Endothelial cell of umbilical vein (primary cell): ENCODE results near the gene IL10RA. TPM values are rescaled to one million over a fixed set of nuclear protein-coding genes. Genes with fewer than 3 reads are reported as not detected.

Source experiments
- BruUV-seq: library from RNA; stranded (reverse); fragments of 400-500 nt; replicated peaks from 2 replicates; lab custom pipeline; 2021; lab: Mats Ljungman, UMichigan
- CTCF ChIA-PET: fragments of 300-600, 350-600 bp; sonication (Branson Sonifier 250); formaldehyde crosslinking; loops from one replicate; lab custom pipeline; 2021; ENCODE audit warnings: antibody characterized with exemption, inconsistent platforms; lab: Charles Lee
- POLR2A ChIA-PET: fragments of 300-600, 350-600 bp; sonication (Branson Sonifier 250); formaldehyde crosslinking; loops from one replicate; lab custom pipeline; 2021; ENCODE audit warnings: antibody characterized with exemption, inconsistent platforms; lab: Charles Lee
- DNase-seq: peaks from one replicate; pipeline ENCODE4 v3.0.0-alpha.2; 2011; ENCODE audit warnings: low read depth, low spot score
- FAIRE-seq: peaks from 2 replicates; lab custom pipeline; 2011; peaks lifted over from hg19 to GRCh38; lab: Jason Lieb, UNC
- H2AFZ ChIP-seq: 2 replicates; pipeline ENCODE4 v1.6.0; 2012; ENCODE audit warnings: low read depth, low read length, control low read depth, inconsistent platforms
- H3K27ac ChIP-seq: 2 replicates; pipeline ENCODE4 v1.5.1; 2011; ENCODE audit warnings: low read depth, mild to moderate bottlenecking, control low read depth, low read length, moderate library complexity; ENCODE audit not compliant: insufficient read depth
- H3K27me3 ChIP-seq, 2 experiments: 2 replicates each; pipeline versions ENCODE4 v1.6.0 to v1.6.1; 2011; ENCODE audit warnings: low read length in 2 of 2, mixed read lengths in 1 of 2; ENCODE audit not compliant: control insufficient read depth in 2 of 2, insufficient read depth in 2 of 2
- H3K36me3 ChIP-seq, 2 experiments: 2 replicates in 1 of 2; 3 replicates in 1 of 2; pipeline ENCODE4 v1.5.1; 2011; ENCODE audit warnings: low read length in 2 of 2, mild to moderate bottlenecking in 1 of 2, moderate library complexity in 1 of 2; ENCODE audit not compliant: control insufficient read depth in 2 of 2, insufficient read depth in 2 of 2; ENCODE audit errors: extremely low read depth in 1 of 2
- H3K4me1 ChIP-seq: 3 replicates; pipeline ENCODE4 v1.5.1; 2011; ENCODE audit warnings: mild to moderate bottlenecking, low read length; ENCODE audit not compliant: control insufficient read depth, insufficient read depth; ENCODE audit errors: extremely low read depth
- H3K4me2 ChIP-seq: 2 replicates; pipeline ENCODE4 v1.6.1; 2011; ENCODE audit warnings: low read length, control low read depth, mixed read lengths; ENCODE audit not compliant: insufficient read depth
- H3K4me3 ChIP-seq, 3 experiments: fragments of 200-600 bp in 1 of 3; sonication (generic), shearing (Covaris generic) in 1 of 3; replicated peaks in 1 of 3; 2 replicates each; pipeline ENCODE4 v1.5.1; 2011 to 2016; ENCODE audit warnings: control low read depth in 3 of 3, low read length in 3 of 3, mild to moderate bottlenecking in 2 of 3, inconsistent platforms in 1 of 3, low read depth in 1 of 3, moderate library complexity in 1 of 3; ENCODE audit not compliant: insufficient read depth in 1 of 3
- H3K79me2 ChIP-seq: 2 replicates; pipeline ENCODE4 v1.6.0; 2012; ENCODE audit warnings: low read length, inconsistent platforms; ENCODE audit not compliant: control insufficient read depth, insufficient read depth
- H3K9ac ChIP-seq: replicated peaks from 2 replicates; pipeline ENCODE3; 2011; ENCODE audit warnings: low read length, control low read depth; ENCODE audit not compliant: insufficient read depth; ENCODE audit errors: extremely low read depth
- H3K9me1 ChIP-seq: replicated peaks from 3 replicates; pipeline ENCODE4 v1.6.0; 2011; ENCODE audit warnings: mild to moderate bottlenecking, low read length; ENCODE audit not compliant: control insufficient read depth, insufficient read depth; ENCODE audit errors: extremely low read depth
- H3K9me3 ChIP-seq: replicated peaks from 2 replicates; pipeline ENCODE4 v1.5.1; 2012; ENCODE audit warnings: low read length, inconsistent platforms; ENCODE audit not compliant: control insufficient read depth, insufficient read depth
- H4K20me1 ChIP-seq: replicated peaks from 2 replicates; pipeline ENCODE3; 2011; ENCODE audit warnings: mild to moderate bottlenecking, low read length; ENCODE audit not compliant: control insufficient read depth, insufficient read depth; ENCODE audit errors: extremely low read depth
- JUN ChIP-seq: IDR thresholded peaks from 2 replicates; pipeline ENCODE4 v1.6.1; 2011; ENCODE audit warnings: borderline replicate concordance, low read depth; ENCODE audit not compliant: insufficient read length, insufficient read depth
- POLR2A ChIP-seq: IDR thresholded peaks from 2 replicates; pipeline ENCODE4 v1.6.1; 2012; ENCODE audit warnings: low read depth, mild to moderate bottlenecking, control low read depth, low read length
- dilution Hi-C: fragments of 300-500 bp; cut with MboI; formaldehyde crosslinking; loops from one replicate; pipeline ENCODE4 v1.15.0; 2019; ENCODE audit warnings: low sequenced_read_pairs; ENCODE audit not compliant: extremely low pct_ligation_motif_present
- intact Hi-C: fragments of 100-400 bp; cut with micrococcal nuclease; formaldehyde crosslinking; loops from one replicate; pipeline ENCODE4 v1.10.0; 2022
- polyA plus RNA-seq, 4 experiments: library from polyadenylated mRNA; depleted of rRNA in 3 of 4; stranded (reverse) in 3 of 4; unstranded in 1 of 4; fragments of >200 nt; gene quantifications; 2 replicates each; pipeline versions ENCODE4 v1.2.1 to v1.2.3, GENCODE V29; 2011 to 2012; ENCODE audit warnings: missing spikeins in 1 of 4
- total RNA-seq: library from RNA; stranded (reverse); gene quantifications from 2 replicates; pipeline ENCODE4 v1.2.3, GENCODE V29; 2021
- TF ChIP-seq, protein P1 (sequence below), 2 donors: IDR thresholded peaks; 1 replicate in 1 of 2; 2 replicates in 1 of 2; pipeline ENCODE4 v1.5.1; 2011; ENCODE audit warnings: low read length in 2 of 2, mild to moderate bottlenecking in 2 of 2, moderate library complexity in 2 of 2, control low read depth in 1 of 2, inconsistent platforms in 1 of 2, low read depth in 1 of 2; ENCODE audit not compliant: insufficient read depth in 1 of 2; ENCODE audit errors: extremely low read depth in 1 of 2

The IL10RA gene
- total and polyA plus RNA-seq, 2 donors (not counting 3 experiments of a cell fraction or from before 2014, with no cell fraction given) = 0.04 TPM; not detected in 1

DNA sequence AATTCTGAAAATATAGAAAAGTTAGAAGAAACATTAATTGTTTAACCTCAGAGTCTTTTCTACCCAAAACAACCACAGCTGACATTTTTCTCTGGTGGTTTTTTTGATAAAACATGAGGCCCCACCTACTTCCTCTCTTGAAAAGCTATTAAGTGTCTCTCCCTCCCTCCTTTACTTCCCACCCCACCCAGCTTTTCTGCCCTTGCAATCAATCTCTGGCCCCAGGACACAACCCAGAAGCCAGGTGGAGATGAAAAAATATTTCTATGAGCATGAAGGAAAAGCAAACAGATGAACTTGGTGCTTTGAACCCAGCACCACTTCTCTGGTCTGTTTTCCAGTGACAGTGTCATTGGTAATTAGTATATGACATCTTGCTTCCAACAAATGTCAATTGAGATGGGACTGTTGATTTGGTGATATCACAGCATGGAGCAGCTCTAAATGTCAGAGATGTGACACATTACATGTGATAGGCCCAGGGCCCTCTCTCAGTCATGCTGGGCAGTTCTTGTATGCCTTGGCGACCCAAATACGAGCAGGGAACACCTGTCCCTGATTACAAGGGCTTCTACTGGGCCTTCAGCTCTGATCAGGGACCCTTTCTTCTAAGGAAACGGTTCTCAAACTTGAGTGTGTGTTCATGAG, 33.0 kb upstream of the IL10RA start:
- ChIA-PET CTCF (interaction anchor here (1.1 to 7.9 kb wide), 5 partner anchors 99 to 146 kb away, joined by 3 to 84 read pairs (median 5); no protein-coding TSS in a partner anchor), POLR2A (no interaction called here)
- Histone ChIP-seq H3K79me2 (no peaks in the 10 kb centered on the region), H3K9me1 (no peaks in the 10 kb centered on the region), H3K9me3 (no peaks in the 10 kb centered on the region), H3K4me1 (no peaks in the 10 kb centered on the region), H3K27ac (no peak overlapping the region), H3K4me3 (no peak overlapping the region), H2AFZ (no peak overlapping the region), H3K36me3 (no peaks in the 10 kb centered on the region), H3K4me2 (no peak overlapping the region), H3K27me3 (peaks cover 14 to 18% of the 10 kb centered on the region in 2 experiments), H4K20me1 (no peaks in the 10 kb centered on the region), H3K9ac (no peak overlapping the region)
- no TSS peak for BruUV-seq
- no peak for DNase-seq
- intact Hi-C loops (no loop called here), dilution Hi-C loops (no loop called here)
- FAIRE-seq = no peak
- TF ChIP-seq, protein P1, sequence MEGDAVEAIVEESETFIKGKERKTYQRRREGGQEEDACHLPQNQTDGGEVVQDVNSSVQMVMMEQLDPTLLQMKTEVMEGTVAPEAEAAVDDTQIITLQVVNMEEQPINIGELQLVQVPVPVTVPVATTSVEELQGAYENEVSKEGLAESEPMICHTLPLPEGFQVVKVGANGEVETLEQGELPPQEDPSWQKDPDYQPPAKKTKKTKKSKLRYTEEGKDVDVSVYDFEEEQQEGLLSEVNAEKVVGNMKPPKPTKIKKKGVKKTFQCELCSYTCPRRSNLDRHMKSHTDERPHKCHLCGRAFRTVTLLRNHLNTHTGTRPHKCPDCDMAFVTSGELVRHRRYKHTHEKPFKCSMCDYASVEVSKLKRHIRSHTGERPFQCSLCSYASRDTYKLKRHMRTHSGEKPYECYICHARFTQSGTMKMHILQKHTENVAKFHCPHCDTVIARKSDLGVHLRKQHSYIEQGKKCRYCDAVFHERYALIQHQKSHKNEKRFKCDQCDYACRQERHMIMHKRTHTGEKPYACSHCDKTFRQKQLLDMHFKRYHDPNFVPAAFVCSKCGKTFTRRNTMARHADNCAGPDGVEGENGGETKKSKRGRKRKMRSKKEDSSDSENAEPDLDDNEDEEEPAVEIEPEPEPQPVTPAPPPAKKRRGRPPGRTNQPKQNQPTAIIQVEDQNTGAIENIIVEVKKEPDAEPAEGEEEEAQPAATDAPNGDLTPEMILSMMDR (IDR thresholded peaks at IDR 0.05; ENCODE audit: extremely low read depth in 1 of 2, insufficient read depth in 1 of 2, low read depth in 1 of 2, low read length in 2 of 2) = no peak

DNA sequence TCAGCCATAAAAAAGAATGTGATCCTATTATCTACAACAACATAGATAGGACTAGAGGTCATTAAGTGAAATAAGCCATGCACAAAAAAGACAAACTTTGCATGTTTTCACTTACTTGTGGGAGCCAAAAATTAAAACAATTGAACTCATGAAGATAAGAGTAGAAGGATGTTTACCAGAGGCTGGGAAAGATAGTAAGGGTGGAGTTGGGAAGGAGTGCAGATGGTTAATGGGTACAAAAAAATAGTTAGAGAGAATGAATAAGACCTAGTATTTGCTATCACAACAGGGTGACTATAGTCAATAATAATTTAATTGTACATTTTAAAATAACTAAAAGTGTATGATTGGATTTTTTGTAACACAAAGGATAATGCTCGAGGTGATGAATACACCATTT, 27.2 kb upstream of the IL10RA start:
- FAIRE-seq = no peak
- POLR2A ChIA-PET = no interaction called here

More for the DNA sequence above, 27.2 kb upstream of the IL10RA start:
- H3K9ac ChIP-seq = no peak overlapping the region
- BruUV-seq = no TSS peak
- no peak overlapping the region for H2AFZ ChIP-seq
- no peak overlapping the region for H3K27ac ChIP-seq
- intact Hi-C loops = no loop called here
- H3K27me3 ChIP-seq = peaks cover 13 to 17% of the 10 kb centered on the region in 2 experiments
- H3K4me3 ChIP-seq = no peak overlapping the region
- no peaks in the 10 kb centered on the region for H3K9me3 ChIP-seq
- H3K79me2 ChIP-seq = no peaks in the 10 kb centered on the region
- no peaks in the 10 kb centered on the region for H4K20me1 ChIP-seq
- no peak for TF ChIP-seq JUN
- TF ChIP-seq, protein P1 (IDR thresholded peaks at IDR 0.05; ENCODE audit: extremely low read depth in 1 of 2, insufficient read depth in 1 of 2, low read depth in 1 of 2, low read length in 2 of 2) = no peak
- no peak for TF ChIP-seq POLR2A
- dilution Hi-C loops = no loop called here
- no peaks in the 10 kb centered on the region for H3K36me3 ChIP-seq
- H3K4me1 ChIP-seq = no peaks in the 10 kb centered on the region
- DNase-seq = no peak
- CTCF ChIA-PET = no interaction called here
- no peak overlapping the region for H3K4me2 ChIP-seq
- H3K9me1 ChIP-seq = no peaks in the 10 kb centered on the region
